Mammary epithelial cell (primary cell): Measurements from ENCODE around the gene DBNDD1.

Experiments used
- CTCF ChIP-seq, 2 donors: IDR thresholded peaks in 1 of 2; conservative IDR thresholded peaks in 1 of 2; 2 replicates each; pipeline ENCODE4 v1.5.1; 2011 to 2012; ENCODE audit warnings: inconsistent platforms in 2 of 2, low read length in 2 of 2, mild to moderate bottlenecking in 2 of 2, control low read depth in 1 of 2, low read depth in 1 of 2; ENCODE audit not compliant: insufficient read depth in 1 of 2; ENCODE audit errors: extremely low read depth in 1 of 2
- EZH2 ChIP-seq: IDR thresholded peaks from 2 replicates; pipeline ENCODE4 v1.6.1; 2012; ENCODE audit warnings: low read length, inconsistent platforms, borderline replicate concordance

GRCh38 chr16:89961920-89962319 is 57.3 kb downstream of the DBNDD1 start:
- TF ChIP-seq CTCF (conservative IDR thresholded peaks at IDR 0.05 in 1 of 2, IDR thresholded peaks at IDR 0.05 in 1 of 2; ENCODE audit: extremely low read depth in 1 of 2, insufficient read depth in 1 of 2, low read depth in 1 of 2, low read length in 2 of 2) (no peak), EZH2 (no peak)
